ENCODE results near the gene VSIG4.
"Not testable (repeated sequence)": the region's sequence is repeated elsewhere in the genome, so short reads cannot be mapped to it uniquely, and the experiment has no call there.

VSIG4 gene

DNA sequence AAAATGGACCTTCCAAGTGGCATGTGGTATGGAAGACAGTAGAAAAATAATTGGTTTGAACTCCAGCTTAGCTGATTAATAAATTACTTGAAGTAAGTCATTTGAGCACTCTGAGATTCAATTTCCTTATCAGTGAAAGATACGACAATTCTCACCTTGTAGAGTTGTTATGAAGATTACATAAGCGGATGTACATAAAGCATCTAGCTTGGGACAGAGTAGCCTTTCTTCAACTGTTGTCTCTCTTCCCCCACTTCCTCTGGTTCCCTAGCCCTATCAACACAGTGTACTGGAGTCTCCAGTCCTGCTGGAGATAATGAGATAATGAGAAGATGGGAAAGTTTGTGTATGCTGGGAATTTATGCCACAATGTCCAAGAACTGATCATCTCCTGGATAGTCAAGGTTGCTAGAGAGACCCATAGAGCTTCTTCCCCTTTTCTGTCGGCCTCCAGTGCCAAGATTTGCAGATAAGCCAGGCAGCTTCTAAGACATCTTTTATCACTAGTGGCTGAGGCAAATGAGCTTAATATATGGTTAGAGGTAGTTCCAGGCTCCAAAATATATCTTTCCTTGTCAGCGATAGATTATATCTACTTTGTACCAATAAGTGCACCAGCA, 33.9 kb downstream of the VSIG4 start:
- no peak for DNase-seq

DNA sequence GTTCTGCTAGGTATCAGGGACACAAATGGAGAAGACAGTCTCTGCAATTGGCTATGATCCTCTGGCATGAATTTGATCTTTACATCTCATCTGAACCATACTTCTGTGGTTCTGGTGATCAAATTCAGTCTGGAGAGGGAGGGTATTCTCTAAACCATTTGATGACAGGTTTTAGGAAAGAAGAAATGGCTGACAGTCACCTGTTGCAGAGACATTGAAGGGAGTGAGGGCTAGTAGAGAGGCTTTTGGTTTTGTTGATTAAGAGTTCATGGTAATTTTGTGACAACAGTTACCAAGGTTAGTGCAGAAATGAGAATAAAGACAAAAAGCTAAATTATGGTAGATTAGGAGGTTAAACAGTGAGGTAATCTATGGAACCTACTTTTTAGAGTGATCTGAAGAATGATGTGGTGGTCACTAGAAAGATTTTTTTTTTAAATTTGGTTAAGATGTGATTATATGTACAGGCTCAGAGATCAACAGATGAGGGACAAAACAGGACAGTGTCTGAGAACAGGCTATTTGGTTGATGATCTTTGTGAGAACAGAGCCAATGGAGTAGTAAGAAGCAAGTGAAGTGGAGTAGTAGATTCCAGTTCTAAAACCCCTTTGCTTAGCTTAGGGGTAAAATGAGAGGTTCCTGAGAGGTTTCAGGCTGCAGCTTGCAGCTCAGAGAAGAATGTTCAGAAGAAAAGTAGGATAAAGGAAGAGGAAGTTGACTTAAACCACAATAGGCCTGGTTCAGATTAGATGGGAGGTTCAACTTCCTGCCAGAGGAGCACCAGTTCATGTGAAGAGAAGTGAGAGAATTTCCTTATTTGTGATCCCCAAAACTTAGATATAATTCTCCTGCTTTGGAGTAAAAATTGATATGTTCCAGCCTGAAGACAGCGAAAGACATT, 34.7 kb downstream of the VSIG4 start:
- DNase-seq = no peak

- DNase-seq = no peak
Measured at GRCh38 chrX:66002824-66003680, 36.8 kb downstream of the VSIG4 start.

- no peak for DNase-seq
Measured at GRCh38 chrX:66001596-66001995, 38.3 kb downstream of the VSIG4 start.

DNA sequence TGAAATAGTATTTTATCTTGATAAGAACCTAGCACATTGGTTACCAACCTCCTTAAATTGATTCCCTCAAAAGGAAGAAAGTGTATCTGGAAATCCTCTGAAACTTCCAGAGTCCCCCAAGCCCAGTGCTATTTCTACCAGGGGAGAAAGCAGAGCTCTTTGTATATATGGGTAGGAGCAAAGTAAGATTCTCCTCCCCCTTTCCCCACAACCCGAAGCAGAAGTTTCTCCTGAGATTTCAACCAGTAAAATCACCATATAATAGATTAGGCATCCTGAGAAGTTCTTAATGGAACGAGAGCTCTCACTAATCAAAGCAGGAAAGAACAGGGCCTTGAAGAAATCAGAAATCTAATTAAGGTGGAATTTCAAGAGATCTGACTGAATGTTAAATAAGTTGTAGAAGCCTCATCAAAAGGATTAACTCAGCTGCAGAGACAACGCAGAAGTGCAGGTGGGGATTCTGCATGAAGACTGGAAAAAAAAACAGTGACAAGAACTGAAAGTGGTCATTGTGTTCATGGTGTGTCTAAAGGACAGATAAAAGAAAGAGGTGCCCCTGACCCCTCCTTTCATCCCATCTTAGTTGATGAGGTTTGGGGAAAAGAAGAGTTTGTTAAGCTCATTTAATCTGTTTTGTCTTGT, 39.1 kb downstream of the VSIG4 start:
- DNase-seq = no peak

- no peak for DNase-seq
Measured at GRCh38 chrX:66000178-66000577, 39.7 kb downstream of the VSIG4 start.

- DNase-seq = no peak
Measured at GRCh38 chrX:65999563-66000148, 40.2 kb downstream of the VSIG4 start.

DNA sequence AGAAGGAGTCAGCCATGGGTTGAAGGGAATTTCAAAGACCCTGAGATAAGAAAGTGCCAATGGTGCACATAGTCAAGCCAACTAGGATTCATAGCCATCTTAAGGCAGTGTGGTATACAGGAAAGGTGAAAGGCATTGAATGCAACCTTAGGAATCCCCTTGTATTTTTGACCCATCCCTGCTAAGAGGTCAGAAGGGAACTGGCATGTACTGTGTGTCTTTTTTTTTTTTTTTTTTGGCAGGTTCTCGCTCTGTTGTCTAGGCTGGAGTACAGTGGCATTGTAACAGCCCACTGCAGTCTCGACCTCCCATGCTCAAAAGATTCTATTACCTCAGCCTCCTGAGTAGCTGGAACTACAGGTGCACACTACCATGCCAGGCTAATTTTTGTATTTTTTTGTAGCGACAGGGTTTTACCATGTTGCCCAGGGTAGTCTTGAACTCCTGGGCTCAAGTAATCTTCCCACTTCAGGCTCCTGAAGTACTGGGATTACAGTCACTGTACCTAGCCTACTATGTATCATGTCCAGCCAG, 40.8 kb downstream of the VSIG4 start:
- DNase-seq = no peak

DNA sequence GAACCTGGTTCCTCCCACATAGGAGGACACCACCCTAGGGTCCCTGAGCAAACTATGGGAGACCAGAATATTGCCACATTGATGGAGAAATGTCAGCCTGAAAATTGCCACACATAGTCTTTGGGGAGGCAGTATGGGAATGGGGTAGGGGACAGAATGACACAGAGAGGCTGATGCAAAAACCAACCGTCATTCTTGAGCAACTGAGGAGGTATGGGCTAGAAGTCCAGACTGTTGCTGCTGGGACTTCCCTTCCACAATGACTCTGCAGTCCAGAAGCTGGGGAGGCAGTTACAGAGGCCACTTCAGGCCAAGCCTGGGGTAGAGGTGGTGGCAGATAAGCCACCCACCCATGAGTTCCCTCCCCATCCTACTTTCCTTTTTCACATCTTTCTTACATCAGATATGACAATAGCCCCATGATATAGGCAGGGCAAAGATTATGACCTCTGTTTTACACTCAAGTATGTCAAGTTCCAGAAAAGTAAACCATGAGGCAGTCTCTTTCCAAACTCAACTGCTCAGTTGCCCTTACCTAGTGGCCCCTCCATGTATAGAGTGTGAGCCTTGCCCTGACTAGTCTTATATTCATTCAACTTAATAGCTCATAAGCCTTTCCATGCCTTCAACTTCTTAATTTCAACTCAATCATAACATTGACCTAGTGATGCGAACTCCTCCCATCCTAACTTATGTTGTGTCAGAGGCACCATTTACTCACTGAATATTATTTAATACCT, 41.7 kb downstream of the VSIG4 start:
- DNase-seq = no peak

GRCh38 chrX:65994519-65995506, 45.1 kb downstream of the VSIG4 start:
- DNase-seq = no peak

DNA sequence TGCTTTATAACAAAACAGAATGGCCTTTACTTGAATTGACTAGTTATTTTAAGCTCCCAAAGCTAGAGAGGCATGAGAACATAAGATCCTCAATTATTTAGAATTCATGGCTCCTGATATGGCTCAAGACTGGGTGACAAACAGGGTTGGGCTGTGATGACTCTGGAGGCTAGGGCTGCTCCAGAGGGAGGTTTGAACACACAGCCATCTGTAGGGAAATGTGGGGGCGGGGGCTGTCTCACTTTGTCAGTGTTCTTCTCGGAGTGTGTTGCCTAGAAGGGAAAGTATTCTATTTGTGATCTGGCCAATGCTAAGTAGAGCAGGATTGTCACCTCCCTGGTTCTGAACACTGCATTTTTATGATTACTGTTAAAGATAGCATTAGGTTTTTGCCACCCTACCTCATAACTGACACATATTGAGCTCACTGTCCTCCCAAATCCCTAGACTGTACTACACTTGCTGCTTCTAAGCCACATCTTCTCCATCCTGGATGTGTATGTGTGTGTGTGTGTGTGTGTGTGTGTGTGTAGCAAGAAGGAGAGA, 45.9 kb downstream of the VSIG4 start:
- DNase-seq = no peak

- DNase-seq = no peak
Measured at GRCh38 chrX:65993332-65993731, 46.5 kb downstream of the VSIG4 start.

- no peak for DNase-seq
Measured at GRCh38 chrX:65990702-65991101, 49.2 kb downstream of the VSIG4 start.

DNA sequence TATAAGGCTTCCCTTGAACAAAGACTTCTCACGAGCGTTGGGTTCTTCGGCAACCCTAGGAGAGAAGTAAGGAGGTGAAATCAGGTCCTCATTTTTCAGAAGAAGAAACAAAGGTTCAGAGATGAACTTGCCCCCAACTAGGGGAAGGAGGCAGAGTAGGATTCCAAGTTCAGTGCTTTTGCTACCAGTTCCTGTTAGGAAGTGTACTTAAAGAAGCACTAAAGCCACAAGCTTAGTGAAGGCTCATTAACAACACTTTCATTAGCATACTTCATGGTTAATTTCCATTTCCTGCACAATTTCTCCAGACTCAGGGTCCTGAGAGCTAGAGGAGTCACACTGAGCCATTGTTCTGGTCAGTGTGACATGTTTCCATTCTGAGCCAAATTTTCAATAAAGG, 52.1 kb downstream of the VSIG4 start:
- no peak for DNase-seq

GRCh38 chrX:65985922-65986588, 53.8 kb downstream of the VSIG4 start:
- peak; percentile 22 for DNase-seq

- DNase-seq = no peak
Measured at GRCh38 chrX:65985211-65985610, 54.7 kb downstream of the VSIG4 start.

GRCh38 chrX:65977161-65977560, 62.7 kb downstream of the VSIG4 start:
- not testable (repeated sequence) for DNase-seq

DNA sequence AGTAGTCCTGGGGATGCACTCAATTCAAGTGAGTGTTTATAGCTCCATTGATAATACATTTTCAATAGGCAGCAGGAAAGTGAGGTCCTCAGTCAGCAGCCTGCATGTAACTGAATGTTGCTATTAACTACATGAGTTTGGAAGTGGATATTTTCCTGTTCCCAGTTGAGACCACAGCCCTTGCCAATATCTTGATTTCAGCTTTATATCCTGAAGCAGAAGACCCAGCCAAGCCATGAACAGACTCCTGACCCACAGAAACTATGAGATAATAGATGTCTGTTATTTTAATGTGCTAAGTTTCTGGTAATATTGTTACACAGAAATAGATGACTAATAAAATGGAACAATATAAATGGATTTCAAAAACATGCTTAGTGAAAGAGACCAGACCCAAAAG, 63.7 kb downstream of the VSIG4 start:
- DNase-seq = no peak

GRCh38 chrX:65975161-65975751, 64.6 kb downstream of the VSIG4 start:
- DNase-seq = not testable (repeated sequence)

All from NCI-H2171 (cell line).